Neutrophil (primary cell): ENCODE measurements around the gene ANKRD1.

ENCODE experiments used
- H3K27ac ChIP-seq: fragments of 200-600 bp; sonication (generic); 2 replicates; pipeline ENCODE4 v1.5.1; 2016; ENCODE audit warnings: mild to moderate bottlenecking, moderate library complexity
- H3K27me3 ChIP-seq: fragments of 200-600 bp; sonication (generic); 2 replicates; pipeline ENCODE4 v1.6.0; 2016; ENCODE audit warnings: mild to moderate bottlenecking
- H3K36me3 ChIP-seq: fragments of 200-600 bp; sonication (generic); 2 replicates; pipeline ENCODE4 v1.5.1; 2017
- H3K4me1 ChIP-seq, 2 experiments: fragments of 200-600 bp in 1 of 2; sonication (generic) in 1 of 2; 1 replicate in 1 of 2; 2 replicates in 1 of 2; pipeline versions ENCODE4 v1.5.1 to v1.6.1; 2013 to 2016; ENCODE audit warnings: low read depth in 1 of 2, low read length in 1 of 2, mild to moderate bottlenecking in 1 of 2, moderate library complexity in 1 of 2; ENCODE audit not compliant: control insufficient read depth in 1 of 2, insufficient read depth in 1 of 2
- H3K4me3 ChIP-seq, 2 experiments: fragments of 200-600 bp in 1 of 2; sonication (generic) in 1 of 2; 1 replicate in 1 of 2; 2 replicates in 1 of 2; pipeline ENCODE4 v1.5.1; 2013 to 2016; ENCODE audit warnings: low read depth in 1 of 2, low read length in 1 of 2, mild to moderate bottlenecking in 1 of 2, moderate library complexity in 1 of 2
- H3K9me3 ChIP-seq: fragments of 200-600 bp; sonication (generic); 2 replicates; pipeline ENCODE4 v1.5.1; 2016
- CTCF ChIP-seq: fragments of 200-600 bp; sonication (generic); IDR thresholded peaks from 2 replicates; pipeline ENCODE4 v1.5.1; 2016; ENCODE audit warnings: antibody characterized with exemption

ANKRD1 gene

GRCh38 chr10:90866050-90866598 lies 54.8 kb downstream of the ANKRD1 start:
- Histone ChIP-seq H3K27me3 (peaks cover 99% of the 10 kb centered on the region), H3K4me1 (peaks cover 2 to 3% of the 10 kb centered on the region in 2 experiments), H3K9me3 (no peaks in the 10 kb centered on the region), H3K27ac (no peak overlapping the region), H3K36me3 (no peaks in the 10 kb centered on the region), H3K4me3 (no peak overlapping the region)
- TF ChIP-seq CTCF: no peak

- no peaks in the 10 kb centered on the region for H3K4me1 ChIP-seq
- TF ChIP-seq CTCF: no peak
- peaks cover 99% of the 10 kb centered on the region for H3K27me3 ChIP-seq
- no peak overlapping the region for H3K4me3 ChIP-seq
- no peak overlapping the region for H3K27ac ChIP-seq
- no peaks in the 10 kb centered on the region for H3K9me3 ChIP-seq
- H3K36me3 ChIP-seq: no peaks in the 10 kb centered on the region
Observed at GRCh38 chr10:90865401-90865800, 55.5 kb downstream of the ANKRD1 start.

- no peak overlapping the region for H3K4me3 ChIP-seq
- no peak for TF ChIP-seq CTCF
- H3K36me3 ChIP-seq: no peaks in the 10 kb centered on the region
- no peaks in the 10 kb centered on the region for H3K4me1 ChIP-seq
- H3K9me3 ChIP-seq: no peaks in the 10 kb centered on the region
- H3K27ac ChIP-seq: no peak overlapping the region
- peaks cover 99% of the 10 kb centered on the region for H3K27me3 ChIP-seq
Observed at GRCh38 chr10:90862908-90863514, 57.9 kb downstream of the ANKRD1 start.
